HepG2 (cell line): ENCODE results near the gene STIP1. TPM values are rescaled to one million over a fixed set of nuclear protein-coding genes. Genes with fewer than 3 reads are reported as not detected.

ENCODE experiments used
- ATAC-seq: fragments of 200-7000 bp; cut with Tn5 transposase; 3 replicates; pipeline ENCODE4 v1.9.1; 2020; ENCODE audit warnings: mild to moderate bottlenecking, moderate library complexity
- BruUV-seq: library from RNA; stranded (reverse); fragments of 400-500 nt; replicated peaks from 2 replicates; lab custom pipeline; 2021; lab: Mats Ljungman, UMichigan
- CTCF ChIA-PET: fragments of 300-600 bp; formaldehyde crosslinking; extraction: SDS; loops from one replicate; lab custom pipeline; 2021; ENCODE audit warnings: low total read pairs, inconsistent platforms, low intra/inter-chr PET ratio; lab: Yijun Ruan, JAX
- POLR2A ChIA-PET: fragments of 350-600 bp; sonication (Branson Sonifier 250); formaldehyde crosslinking; loops from one replicate; lab custom pipeline; 2020; ENCODE audit warnings: antibody characterized with exemption, inconsistent platforms; lab: Yijun Ruan, JAX
- DNase-seq: peaks from one replicate; pipeline ENCODE4 v3.0.0-alpha.2; 2015; ENCODE audit warnings: low spot score
- FAIRE-seq: peaks from 3 replicates; lab custom pipeline; 2011; peaks lifted over from hg19 to GRCh38; lab: Jason Lieb, UNC
- H2AFZ ChIP-seq: one replicate; pipeline ENCODE4 v1.6.1; 2011; ENCODE audit warnings: low read length, inconsistent platforms
- H3K27ac ChIP-seq: fragments of 300-600 bp; 3 replicates; pipeline ENCODE4 v1.8.0; 2011; ENCODE audit warnings: mixed run types, mild to moderate bottlenecking, mixed read lengths, low read length, inconsistent platforms; ENCODE audit not compliant: insufficient read depth; ENCODE audit errors: extremely low read length
- H3K27me3 ChIP-seq, 2 experiments: fragments of 200-600 bp in 1 of 2; 2 replicates in 1 of 2; 3 replicates in 1 of 2; pipeline versions ENCODE4 v1.6.0 to v1.8.0; 2011; ENCODE audit warnings: low read length in 2 of 2, mild to moderate bottlenecking in 2 of 2, moderate library complexity in 2 of 2, inconsistent platforms in 1 of 2; ENCODE audit not compliant: insufficient read depth in 2 of 2, control insufficient read depth in 1 of 2
- H3K36me3 ChIP-seq, 2 experiments: fragments of 200-600 bp in 1 of 2; replicated peaks in 1 of 2; 2 replicates in 1 of 2; 3 replicates in 1 of 2; pipeline versions ENCODE4 v1.5.1 to v1.8.0; 2011; ENCODE audit warnings: low read length in 2 of 2, inconsistent platforms in 1 of 2; ENCODE audit not compliant: insufficient read depth in 2 of 2, control insufficient read depth in 1 of 2
- H3K4me1 ChIP-seq: 2 replicates; pipeline ENCODE4 v1.5.1; 2012; ENCODE audit warnings: low read length, inconsistent platforms; ENCODE audit not compliant: insufficient read depth
- H3K4me2 ChIP-seq: 2 replicates; pipeline ENCODE4 v1.6.0; 2011; ENCODE audit warnings: low read depth, low read length, inconsistent platforms
- H3K4me3 ChIP-seq, 3 experiments: fragments of 200-600 bp in 1 of 3; sonication (generic), shearing (Covaris generic) in 1 of 3; replicated peaks in 1 of 3; 2 replicates each; pipeline ENCODE4 v1.5.1; 2011 to 2016; ENCODE audit warnings: low read length in 3 of 3, inconsistent platforms in 2 of 3, low read depth in 2 of 3, mild to moderate bottlenecking in 2 of 3, control low read depth in 1 of 3, mixed read lengths in 1 of 3; ENCODE audit not compliant: insufficient read depth in 1 of 3
- H3K79me2 ChIP-seq: one replicate; pipeline ENCODE4 v1.6.1; 2011; ENCODE audit warnings: low read length, inconsistent platforms; ENCODE audit not compliant: insufficient read depth
- H3K9ac ChIP-seq: 2 replicates; pipeline ENCODE4 v1.6.0; 2011; ENCODE audit warnings: mild to moderate bottlenecking, low read depth, low read length, inconsistent platforms; ENCODE audit not compliant: insufficient read depth
- H3K9me3 ChIP-seq: 2 replicates; pipeline ENCODE4 v1.5.1; 2012; ENCODE audit warnings: mild to moderate bottlenecking, low read length
- H4K20me1 ChIP-seq: 2 replicates; pipeline ENCODE4 v1.6.0; 2011; ENCODE audit warnings: inconsistent platforms, mild to moderate bottlenecking, low read length, moderate library complexity; ENCODE audit not compliant: insufficient read depth
- CBX1 ChIP-seq: IDR thresholded peaks from one replicate; pipeline ENCODE4 v1.6.1; 2016; ENCODE audit warnings: antibody characterized with exemption, low read depth
- FOXA1 ChIP-seq, 2 experiments: fragments of 450-650 bp in 1 of 2; sonication (generic) in 1 of 2; formaldehyde crosslinking in 1 of 2; IDR thresholded peaks; 2 replicates each; pipeline versions ENCODE4 v1.4.0 to v1.6.1; 2016 to 2020; ENCODE audit warnings: missing genetic modification reagents in 1 of 2
- FOXA3 ChIP-seq: IDR thresholded peaks from 2 replicates; pipeline ENCODE4 v1.6.1; 2016; ENCODE audit warnings: missing genetic modification reagents, missing compliant biosample characterization
- GZF1 ChIP-seq: sonication (generic); formaldehyde crosslinking; IDR thresholded peaks from 2 replicates; pipeline ENCODE4 v1.5.1; 2020; ENCODE audit warnings: mild to moderate bottlenecking, missing genetic modification reagents
- HHEX ChIP-seq: IDR thresholded peaks from 2 replicates; pipeline ENCODE4 v1.6.1; 2016; ENCODE audit warnings: control low read depth
- PAWR ChIP-seq: sonication (generic); formaldehyde crosslinking; IDR thresholded peaks from 2 replicates; pipeline ENCODE4 v1.4.0; 2020; ENCODE audit warnings: missing genetic modification reagents, mild to moderate bottlenecking, borderline replicate concordance
- ZBTB1 ChIP-seq: sonication (generic); formaldehyde crosslinking; IDR thresholded peaks from 2 replicates; pipeline ENCODE4 v1.4.0; 2020; ENCODE audit warnings: missing genetic modification reagents, borderline replicate concordance
- ZEB1 ChIP-seq: IDR thresholded peaks from 2 replicates; pipeline ENCODE4 v1.6.1; 2012; ENCODE audit warnings: mild to moderate bottlenecking, low read depth, inconsistent platforms; ENCODE audit not compliant: insufficient replicate concordance
- ZNF230 ChIP-seq: sonication (generic); formaldehyde crosslinking; IDR thresholded peaks from 2 replicates; pipeline ENCODE4 v1.4.0; 2020; ENCODE audit warnings: mild to moderate bottlenecking, missing genetic modification reagents
- ZNF235 ChIP-seq: sonication (generic); formaldehyde crosslinking; IDR thresholded peaks from 2 replicates; pipeline ENCODE4 v1.8.1; 2023; ENCODE audit warnings: mild to moderate bottlenecking, missing genetic modification reagents, borderline replicate concordance
- ZNF512 ChIP-seq: sonication (generic); formaldehyde crosslinking; IDR thresholded peaks from 2 replicates; pipeline ENCODE4 v1.4.0; 2020; ENCODE audit warnings: mild to moderate bottlenecking, missing genetic modification reagents
- ZNF552 ChIP-seq: sonication (generic); formaldehyde crosslinking; IDR thresholded peaks from 2 replicates; pipeline ENCODE4 v1.9.0; 2022; ENCODE audit warnings: missing genetic modification reagents, mild to moderate bottlenecking, borderline replicate concordance
- ZNF678 ChIP-seq: sonication (generic); formaldehyde crosslinking; IDR thresholded peaks from 2 replicates; pipeline ENCODE4 v1.4.0; 2020; ENCODE audit warnings: mild to moderate bottlenecking, missing genetic modification reagents
- WGBS: methylation state at CpG from one replicate; pipeline ENCODE4 v1.1.6; 2017; ENCODE audit warnings: low lambda C conversion rate; 5-methylcytosine and 5-hydroxymethylcytosine counted together
- in situ Hi-C: cut with HindIII; loops from 2 replicates; pipeline ENCODE4 v1.10.0; 2017; ENCODE audit warnings: low pct_unique_long_range_greater_than_20kb; ENCODE audit not compliant: extremely low pct_ligation_motif_present
- intact Hi-C: fragments of 100-400 bp; cut with micrococcal nuclease; formaldehyde crosslinking; loops from one replicate; pipeline ENCODE4 v1.10.0; 2022; ENCODE audit not compliant: unreplicated experiment
- polyA plus RNA-seq, 8 experiments: library from polyadenylated mRNA; depleted of rRNA in 3 of 8; stranded (reverse) in 7 of 8; unstranded in 1 of 8; fragments of >200 nt; fragmentation: Illumina TruSeq in 4 of 8; extraction: Trizol in 4 of 8; gene quantifications; 2 replicates each; pipeline versions ENCODE4 v1.2.1 to v1.2.3, GENCODE V29; 2011 to 2016; ENCODE audit warnings: low read depth in 4 of 8, missing spikeins in 1 of 8, mixed read lengths in 1 of 8; ENCODE audit not compliant: insufficient read depth in 1 of 8
- total RNA-seq, 5 experiments: library from RNA; depleted of rRNA; stranded (reverse); fragments of >200 nt; fragmentation: Illumina TruSeq; extraction: Trizol; gene quantifications; 2 replicates each; pipeline ENCODE4 v1.2.3, GENCODE V29; 2016; ENCODE audit warnings: low read depth in 1 of 5
- TF ChIP-seq, protein P1 (sequence below): sonication (generic); formaldehyde crosslinking; IDR thresholded peaks from 2 replicates; pipeline ENCODE4 v1.4.0; 2020; ENCODE audit warnings: missing genetic modification reagents
- TF ChIP-seq, protein P2 (sequence below): sonication (generic); formaldehyde crosslinking; conservative IDR thresholded peaks from 2 replicates; pipeline ENCODE4 v1.4.0; 2020; ENCODE audit warnings: missing genetic modification reagents

STIP1 gene
- total and polyA plus RNA-seq, 2 of the 13 experiments (the other 11 are each of a cell fraction or from before 2014, with no cell fraction given): 81.1 to 217 TPM

- TF ChIP-seq FOXA1 (IDR thresholded peaks at IDR 0.05) (no peak), FOXA1 (CRISPR knock-in tag; IDR thresholded peaks at IDR 0.05) (no peak), ZNF678 (CRISPR knock-in tag) (no peak), ZNF235 (CRISPR knock-in tag) (no peak), GZF1 (CRISPR knock-in tag) (no peak), PAWR (CRISPR knock-in tag) (no peak), ZNF552 (no peak), HHEX (CRISPR knock-in tag) (no peak), FOXA3 (CRISPR knock-in tag) (no peak), ZNF230 (CRISPR knock-in tag) (no peak), ZEB1 (no peak), ZBTB1 (no peak), CBX1 (no peak), ZNF512 (no peak)
- TF ChIP-seq, protein P1, sequence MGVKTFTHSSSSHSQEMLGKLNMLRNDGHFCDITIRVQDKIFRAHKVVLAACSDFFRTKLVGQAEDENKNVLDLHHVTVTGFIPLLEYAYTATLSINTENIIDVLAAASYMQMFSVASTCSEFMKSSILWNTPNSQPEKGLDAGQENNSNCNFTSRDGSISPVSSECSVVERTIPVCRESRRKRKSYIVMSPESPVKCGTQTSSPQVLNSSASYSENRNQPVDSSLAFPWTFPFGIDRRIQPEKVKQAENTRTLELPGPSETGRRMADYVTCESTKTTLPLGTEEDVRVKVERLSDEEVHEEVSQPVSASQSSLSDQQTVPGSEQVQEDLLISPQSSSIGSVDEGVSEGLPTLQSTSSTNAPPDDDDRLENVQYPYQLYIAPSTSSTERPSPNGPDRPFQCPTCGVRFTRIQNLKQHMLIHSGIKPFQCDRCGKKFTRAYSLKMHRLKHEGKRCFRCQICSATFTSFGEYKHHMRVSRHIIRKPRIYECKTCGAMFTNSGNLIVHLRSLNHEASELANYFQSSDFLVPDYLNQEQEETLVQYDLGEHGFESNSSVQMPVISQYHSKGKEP (CRISPR knock-in tag): no peak
- TF ChIP-seq, protein P2, sequence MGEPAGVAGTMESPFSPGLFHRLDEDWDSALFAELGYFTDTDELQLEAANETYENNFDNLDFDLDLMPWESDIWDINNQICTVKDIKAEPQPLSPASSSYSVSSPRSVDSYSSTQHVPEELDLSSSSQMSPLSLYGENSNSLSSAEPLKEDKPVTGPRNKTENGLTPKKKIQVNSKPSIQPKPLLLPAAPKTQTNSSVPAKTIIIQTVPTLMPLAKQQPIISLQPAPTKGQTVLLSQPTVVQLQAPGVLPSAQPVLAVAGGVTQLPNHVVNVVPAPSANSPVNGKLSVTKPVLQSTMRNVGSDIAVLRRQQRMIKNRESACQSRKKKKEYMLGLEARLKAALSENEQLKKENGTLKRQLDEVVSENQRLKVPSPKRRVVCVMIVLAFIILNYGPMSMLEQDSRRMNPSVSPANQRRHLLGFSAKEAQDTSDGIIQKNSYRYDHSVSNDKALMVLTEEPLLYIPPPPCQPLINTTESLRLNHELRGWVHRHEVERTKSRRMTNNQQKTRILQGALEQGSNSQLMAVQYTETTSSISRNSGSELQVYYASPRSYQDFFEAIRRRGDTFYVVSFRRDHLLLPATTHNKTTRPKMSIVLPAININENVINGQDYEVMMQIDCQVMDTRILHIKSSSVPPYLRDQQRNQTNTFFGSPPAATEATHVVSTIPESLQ (CRISPR knock-in tag): no peak
- TF ChIP-seq, all 625 proteins: peak for 0
- no peak for DNase-seq
- Histone ChIP-seq H3K27ac (no peak overlapping the region), H3K4me2 (no peak overlapping the region), H3K27me3 (peaks cover 0 to 1% of the 10 kb centered on the region in 2 experiments; a peak in 1 of 5 replicates), H3K36me3 (peaks cover 0 to 4% of the 10 kb centered on the region in 2 experiments; a peak in 2 of 5 replicates), H3K9me3 (no peaks in the 10 kb centered on the region), H3K4me1 (peaks cover 17% of the 10 kb centered on the region), H4K20me1 (0 out of 2 replicates have a peak, but pooled peaks cover 2% of the 10 kb centered on the region), H3K4me3 (no peak overlapping the region), H3K79me2 (no peaks in the 10 kb centered on the region), H2AFZ (no peak overlapping the region), H3K9ac (no peak overlapping the region)
- 85% methylated on average over 7 of the region's 8 CpGs for WGBS
- peak; percentile 2; the same call in 1 of the 3 replicates for ATAC-seq
- BruUV-seq: no TSS peak
- in situ Hi-C loops: no loop called here
- intact Hi-C loops: no loop called here
- FAIRE-seq: no peak
- ChIA-PET POLR2A (interaction anchor here (1.2 kb wide), 1 partner anchor 32 kb away, joined by 3 read pairs; the partner anchor contains the start of gene FKBP2), CTCF (no interaction called here)
Observed at GRCh38 chr11:64209563-64209843, 23.5 kb downstream of the STIP1 start.
